Measurements from ENCODE around the gene CNTN2.

The CNTN2 gene

DNA sequence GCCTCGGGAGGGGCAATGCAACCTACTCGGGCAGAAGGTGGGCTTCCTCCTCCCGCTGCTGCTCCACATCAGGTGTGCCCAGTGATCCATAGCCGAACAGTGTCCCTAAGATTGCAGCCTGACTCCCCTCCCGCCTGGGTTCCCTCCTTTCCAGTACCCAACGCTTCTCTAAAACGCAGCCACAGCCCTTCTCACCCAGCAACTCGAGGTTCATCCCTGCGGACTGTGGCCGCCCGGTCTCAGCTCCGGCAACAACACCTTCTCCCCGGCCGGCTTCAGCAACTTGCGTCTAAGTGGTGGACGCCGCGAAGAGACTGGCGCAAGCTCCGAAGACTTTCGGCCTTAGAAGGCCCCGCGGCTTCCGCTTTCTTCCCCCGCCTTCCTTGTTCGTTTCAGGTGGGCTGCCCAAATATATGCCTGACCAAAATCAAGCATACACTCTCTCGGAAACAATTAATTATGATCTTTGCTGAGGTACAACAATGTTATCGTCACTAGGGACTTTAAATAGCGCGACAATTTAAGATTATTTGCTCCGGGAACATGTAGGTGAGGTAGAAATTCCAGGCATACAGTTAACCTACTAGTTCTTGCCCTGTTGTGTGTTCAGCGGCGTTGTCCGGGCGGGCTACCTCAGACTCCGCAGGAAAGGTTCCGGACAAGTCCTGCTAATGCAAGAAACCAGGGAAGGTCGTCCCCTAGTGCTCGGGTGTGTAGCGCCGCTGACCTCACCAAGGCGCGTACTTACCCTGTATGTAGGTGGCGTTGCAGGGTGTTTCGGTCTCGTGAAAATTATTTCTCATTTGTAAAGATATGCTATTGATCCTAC, 78.9 kb downstream of the CNTN2 start, which contains the start of gene RBBP5:
RBBP5 (minus strand) TSS at position 319 of the 829 bp plus-strand sequence; CDS start at position 214, 105 bp downstream.
- Histone ChIP-seq H3K9me3 (ENCODE audit: control insufficient read depth, insufficient read depth, low read length) (no peaks in the 10 kb centered on the region), H3K36me3 (ENCODE audit: insufficient read depth, low read length) (no peaks in the 10 kb centered on the region), H3K4me1 (ENCODE audit: insufficient read depth, low read length) (peaks cover 3% of the 10 kb centered on the region; the same call in 1 of the 2 replicates), H3K9ac (ENCODE audit: low read depth, low read length) (peak within 1 kb of the TSS; percentile 76)

DNA sequence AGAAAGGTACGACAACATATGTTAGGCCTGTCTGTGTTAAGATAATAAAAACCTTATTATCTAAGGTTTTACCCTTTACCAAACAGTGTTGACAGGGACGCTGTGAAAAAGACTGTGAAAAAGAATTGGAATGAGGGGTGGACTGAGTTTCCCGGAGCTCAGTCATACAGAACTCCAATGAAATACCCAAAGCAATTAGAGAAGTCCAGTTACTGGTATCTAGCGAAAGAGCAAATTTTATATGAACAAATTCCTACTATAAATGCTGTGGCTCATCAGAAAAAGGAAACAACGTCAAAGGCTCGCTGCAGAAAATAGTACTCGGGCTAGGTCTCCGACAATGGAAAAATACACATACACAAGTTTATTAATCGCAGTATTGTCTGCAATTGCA, 79.5 kb downstream of the CNTN2 start:
- H3K36me3 ChIP-seq (ENCODE audit: insufficient read depth, low read length) = no peaks in the 10 kb centered on the region
- H3K9me3 ChIP-seq (ENCODE audit: control insufficient read depth, insufficient read depth, low read length) = no peaks in the 10 kb centered on the region
- H3K4me1 ChIP-seq (ENCODE audit: insufficient read depth, low read length) = peaks cover 3% of the 10 kb centered on the region; the same call in 1 of the 2 replicates
- peak overlapping the region; percentile 76 for H3K9ac ChIP-seq (ENCODE audit: low read depth, low read length)

DNA sequence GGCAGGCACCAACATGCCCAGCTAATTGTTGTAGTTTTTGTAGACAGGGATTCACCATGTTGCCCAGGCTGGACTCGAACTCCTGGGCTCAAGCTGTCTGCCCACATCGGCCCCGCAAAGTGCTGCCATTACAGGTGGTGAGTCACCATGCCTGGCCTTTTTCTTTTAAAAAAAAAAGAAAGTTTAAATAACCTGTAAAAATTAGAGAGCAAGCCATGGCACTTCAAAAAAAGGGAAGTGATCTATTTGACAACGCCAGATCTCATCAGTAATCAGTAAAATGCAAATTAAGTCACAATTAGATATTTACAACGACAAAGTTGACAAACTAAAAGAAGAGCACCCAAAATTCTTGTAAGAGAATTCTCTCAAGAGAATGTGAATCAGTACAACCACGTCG, 81.7 kb downstream of the CNTN2 start:
- H3K9me3 ChIP-seq (ENCODE audit: control insufficient read depth, insufficient read depth, low read length) = no peaks in the 10 kb centered on the region
- no peaks in the 10 kb centered on the region for H3K36me3 ChIP-seq (ENCODE audit: insufficient read depth, low read length)
- H3K9ac ChIP-seq (ENCODE audit: low read depth, low read length) = no peak overlapping the region
- peaks cover 3% of the 10 kb centered on the region; the same call in 1 of the 2 replicates for H3K4me1 ChIP-seq (ENCODE audit: insufficient read depth, low read length)

DNA sequence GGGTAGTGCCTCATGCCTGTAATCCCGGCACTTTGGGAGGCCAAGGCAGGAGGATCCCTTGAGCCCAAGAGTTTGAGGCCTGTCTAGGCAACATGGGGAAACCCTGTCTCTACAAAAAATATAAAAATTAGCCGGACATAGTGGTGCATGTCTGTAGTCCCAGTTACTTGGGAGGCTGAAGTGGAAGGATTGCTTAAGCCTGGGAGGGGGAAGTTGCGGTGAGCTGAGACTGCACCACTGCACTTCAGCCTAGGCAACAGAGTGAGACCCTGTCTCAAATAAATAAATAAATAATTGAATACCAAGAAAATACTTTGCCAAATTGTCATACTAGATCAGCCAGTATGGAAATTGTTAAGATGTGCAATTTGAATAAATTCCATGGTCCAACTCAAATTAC, 84.6 kb downstream of the CNTN2 start:
- Histone ChIP-seq H3K36me3 (ENCODE audit: insufficient read depth, low read length) (no peaks in the 10 kb centered on the region), H3K4me1 (ENCODE audit: insufficient read depth, low read length) (no peaks in the 10 kb centered on the region), H3K9me3 (ENCODE audit: control insufficient read depth, insufficient read depth, low read length) (no peaks in the 10 kb centered on the region), H3K9ac (ENCODE audit: low read depth, low read length) (no peak overlapping the region)

All from ES-I3 (cell line).